Neural progenitor cell (in vitro differentiated cells): ENCODE results near the gene UBE2I. TPM values are rescaled to one million over a fixed set of nuclear protein-coding genes. Genes with fewer than 3 reads are reported as not detected.
A peak's percentile ranks its signal among the peaks of the same experiment; 100 is the strongest.

Experiments used
- DNase-seq: peaks from one replicate; pipeline ENCODE4 v3.0.0-alpha.2; 2016; ENCODE audit warnings: low spot score
- H2AFZ ChIP-seq: fragments of 200-600 bp; sonication (generic); replicated peaks from 2 replicates; pipeline ENCODE4 v1.6.1; 2016; ENCODE audit warnings: antibody characterized with exemption
- H3F3A ChIP-seq: fragments of 200-600 bp; sonication (generic); 2 replicates; pipeline ENCODE4 v1.6.1; 2016; ENCODE audit warnings: antibody characterized with exemption, low read depth
- H3K27ac ChIP-seq: fragments of 200-600 bp; sonication (generic); 2 replicates; pipeline ENCODE4 v1.5.1; 2016; ENCODE audit warnings: mild to moderate bottlenecking
- H3K27me3 ChIP-seq: fragments of 200-600 bp; sonication (generic); 2 replicates; pipeline ENCODE4 v1.6.1; 2016; ENCODE audit warnings: mild to moderate bottlenecking, moderate library complexity
- H3K36me3 ChIP-seq: fragments of 200-600 bp; sonication (generic); 2 replicates; pipeline ENCODE4 v1.5.1; 2016
- H3K4me1 ChIP-seq: fragments of 200-600 bp; sonication (generic); 2 replicates; pipeline ENCODE4 v1.6.1; 2016; ENCODE audit warnings: mixed run types
- H3K4me2 ChIP-seq: fragments of 200-600 bp; sonication (generic); 2 replicates; pipeline ENCODE4 v1.6.1; 2016
- H3K4me3 ChIP-seq: fragments of 200-600 bp; sonication (generic); 2 replicates; pipeline ENCODE4 v1.5.1; 2016
- H3K79me2 ChIP-seq: fragments of 200-600 bp; sonication (generic); 2 replicates; pipeline ENCODE4 v1.6.1; 2016; ENCODE audit warnings: low read depth
- H3K9ac ChIP-seq: fragments of 200-600 bp; sonication (generic); 2 replicates; pipeline ENCODE4 v1.6.1; 2016
- H3K9me3 ChIP-seq: fragments of 200-600 bp; sonication (generic); 2 replicates; pipeline ENCODE4 v1.5.1; 2016; ENCODE audit warnings: low read depth
- H4K20me1 ChIP-seq: fragments of 200-600 bp; sonication (generic); 2 replicates; pipeline ENCODE4 v1.6.1; 2016; ENCODE audit warnings: low read depth
- H3K27ac Mint-ChIP-seq: 3 replicates; pipeline ENCODE4 v1.8.0; 2021; ENCODE audit warnings: mixed read lengths
- H3K27me3 Mint-ChIP-seq: 2 replicates; pipeline ENCODE4 v1.8.0; 2022; ENCODE audit warnings: low read depth, mild to moderate bottlenecking, inconsistent platforms, moderate library complexity, mixed read lengths; ENCODE audit not compliant: insufficient read depth
- H3K36me3 Mint-ChIP-seq: 3 replicates; pipeline ENCODE4 v1.8.0; 2021; ENCODE audit warnings: mixed read lengths
- H3K4me1 Mint-ChIP-seq: 3 replicates; pipeline ENCODE4 v1.8.0; 2021; ENCODE audit warnings: mixed read lengths
- H3K4me3 Mint-ChIP-seq: 3 replicates; pipeline ENCODE4 v1.8.0; 2021; ENCODE audit warnings: mild to moderate bottlenecking, moderate library complexity, mixed read lengths
- H3K9me3 Mint-ChIP-seq: 3 replicates; pipeline ENCODE4 v1.8.0; 2020; ENCODE audit warnings: mixed read lengths
- CTCF ChIP-seq: fragments of 200-600 bp; sonication (generic); IDR thresholded peaks from 2 replicates; pipeline ENCODE4 v1.5.1; 2017; ENCODE audit warnings: antibody characterized with exemption, mild to moderate bottlenecking
- EZH2 ChIP-seq: fragments of 200-600 bp; sonication (generic); IDR thresholded peaks from 2 replicates; pipeline ENCODE4 v1.6.1; 2017; ENCODE audit warnings: antibody characterized with exemption, mild to moderate bottlenecking, moderate library complexity
- EZH2phosphoT487 ChIP-seq: fragments of 200-600 bp; sonication (generic); IDR thresholded peaks from 2 replicates; pipeline ENCODE4 v1.6.1; 2017; ENCODE audit warnings: antibody characterized with exemption
- total RNA-seq: library from RNA; depleted of rRNA; stranded (reverse); fragments of >200 nt; gene quantifications from 2 replicates; pipeline ENCODE4 v1.2.3, GENCODE V29; 2015; ENCODE audit warnings: low replicate concordance

The UBE2I gene
- total RNA-seq, 1 donor from 2014 or later = 239 TPM

DNA sequence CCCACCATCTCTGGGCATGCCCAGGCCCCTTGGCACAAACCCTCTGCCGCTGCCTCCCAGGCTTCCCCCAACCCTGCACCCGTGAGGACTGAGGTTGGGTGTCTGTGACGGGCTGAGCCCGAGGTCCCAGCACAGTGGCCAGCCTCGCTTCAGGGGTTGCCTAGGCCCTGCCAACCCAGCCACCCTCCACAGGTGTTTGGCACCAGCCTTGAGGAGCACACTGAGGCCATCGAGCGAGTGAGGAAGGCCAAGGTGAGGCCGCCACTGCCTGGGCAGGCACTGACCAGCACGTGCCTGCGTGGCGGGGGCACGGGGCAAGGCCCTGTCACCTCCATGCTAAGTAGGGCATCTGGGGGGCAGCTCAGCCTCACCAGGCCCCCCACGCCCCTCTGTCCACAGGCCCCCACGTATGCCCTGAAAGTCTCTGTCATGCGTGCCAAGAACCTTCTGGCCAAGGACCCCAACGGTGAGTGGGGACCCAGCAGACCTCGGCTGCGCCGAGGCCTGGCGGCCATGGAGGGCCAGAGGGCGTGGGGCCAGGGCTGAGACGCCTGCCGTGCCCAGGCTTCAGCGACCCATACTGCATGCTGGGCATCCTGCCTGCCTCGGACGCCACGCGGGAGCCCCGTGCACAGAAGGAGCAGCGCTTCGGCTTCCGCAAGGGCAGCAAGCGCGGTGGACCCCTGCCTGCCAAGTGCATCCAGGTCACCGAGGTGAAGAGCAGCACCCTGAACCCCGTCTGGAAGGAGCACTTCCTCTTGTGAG lies 31.5 kb downstream of the UBE2I start:
- no peak overlapping the region for H3K9ac ChIP-seq
- H3K27me3 ChIP-seq = peaks cover 89% of the 10 kb centered on the region
- no peak overlapping the region for H3K4me3 ChIP-seq
- Mint-ChIP-seq H3K9me3 (no peaks in the 10 kb centered on the region), H3K27me3 (peaks cover 7% of the 10 kb centered on the region), H3K36me3 (no peaks in the 10 kb centered on the region), H3K4me3 (no peak overlapping the region), H3K27ac (no peak overlapping the region), H3K4me1 (peaks cover 26% of the 10 kb centered on the region)
- peaks cover 28% of the 10 kb centered on the region for H4K20me1 ChIP-seq
- H3F3A ChIP-seq = peaks cover 5% of the 10 kb centered on the region
- no peaks in the 10 kb centered on the region for H3K79me2 ChIP-seq
- H2AFZ ChIP-seq = no peak overlapping the region
- no peak for DNase-seq
- no peak overlapping the region for H3K27ac ChIP-seq
- no peak for TF ChIP-seq CTCF
- TF ChIP-seq EZH2phosphoT487 = no peak
- TF ChIP-seq EZH2 = no peak
- no peaks in the 10 kb centered on the region for H3K36me3 ChIP-seq
- H3K9me3 ChIP-seq = no peaks in the 10 kb centered on the region
- no peak overlapping the region for H3K4me2 ChIP-seq
- peaks cover 9% of the 10 kb centered on the region for H3K4me1 ChIP-seq

DNA sequence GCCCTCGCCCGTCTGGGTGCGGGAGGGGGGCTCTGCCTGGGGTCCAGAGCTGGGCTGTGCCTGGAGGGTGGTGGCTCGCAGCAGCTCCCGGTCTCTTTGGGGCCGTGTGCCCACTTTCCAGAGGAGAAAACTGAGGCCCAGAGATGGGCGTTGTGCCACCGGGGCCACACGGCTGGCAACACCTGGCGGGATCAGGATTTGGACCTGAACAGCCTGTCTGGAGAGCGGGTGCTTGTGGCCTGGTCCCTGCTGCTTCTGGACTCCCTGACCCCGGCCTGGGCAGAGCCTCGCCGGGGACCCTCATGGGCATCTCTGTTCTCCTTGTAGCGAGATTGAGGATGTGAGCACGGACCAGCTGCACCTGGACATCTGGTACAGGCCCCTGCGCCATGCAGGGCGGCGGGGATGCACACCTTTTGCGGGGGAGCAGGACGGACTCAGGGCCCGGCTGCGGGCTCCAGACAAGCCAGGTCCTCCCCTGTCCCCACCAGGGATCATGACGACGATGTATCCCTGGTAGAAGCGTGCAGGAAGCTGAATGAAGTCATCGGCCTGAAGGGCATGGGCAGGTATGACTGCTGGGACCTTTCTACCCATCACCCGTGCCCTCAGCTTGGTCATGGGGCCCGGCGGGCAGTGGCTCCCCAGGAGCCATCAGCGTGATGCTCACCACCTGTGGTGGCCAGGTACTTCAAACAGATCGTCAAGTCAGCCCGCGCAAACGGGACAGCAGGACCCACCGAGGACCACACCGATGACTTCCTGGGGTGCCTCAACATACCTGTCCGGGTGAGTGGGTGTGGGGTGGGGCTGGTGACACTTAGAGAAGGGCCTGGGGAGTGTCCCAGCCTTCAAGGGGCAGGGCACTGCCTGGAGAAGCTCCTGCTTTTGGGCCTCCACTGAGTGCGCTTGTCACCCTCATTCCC lies 32.3 kb downstream of the UBE2I start:
- no peak overlapping the region for H2AFZ ChIP-seq
- H3K4me2 ChIP-seq = peak overlapping the region; percentile 74
- Mint-ChIP-seq H3K4me3 (peak overlapping the region; percentile 46), H3K27me3 (peaks cover 5% of the 10 kb centered on the region), H3K9me3 (no peaks in the 10 kb centered on the region), H3K4me1 (peaks cover 18% of the 10 kb centered on the region), H3K27ac (no peak overlapping the region), H3K36me3 (no peaks in the 10 kb centered on the region)
- DNase-seq = no peak
- peaks cover 5% of the 10 kb centered on the region for H3F3A ChIP-seq
- no peaks in the 10 kb centered on the region for H3K36me3 ChIP-seq
- no peak overlapping the region for H3K9ac ChIP-seq
- no peaks in the 10 kb centered on the region for H3K9me3 ChIP-seq
- TF ChIP-seq EZH2phosphoT487 = no peak
- no peak for TF ChIP-seq EZH2
- TF ChIP-seq CTCF = no peak
- peaks cover 80% of the 10 kb centered on the region for H3K27me3 ChIP-seq
- H3K4me3 ChIP-seq = no peak overlapping the region
- H3K27ac ChIP-seq = no peak overlapping the region
- peaks cover 9% of the 10 kb centered on the region for H3K4me1 ChIP-seq
- H3K79me2 ChIP-seq = no peaks in the 10 kb centered on the region
- peaks cover 19% of the 10 kb centered on the region for H4K20me1 ChIP-seq

- Mint-ChIP-seq H3K36me3 (no peaks in the 10 kb centered on the region), H3K4me1 (peaks cover 12% of the 10 kb centered on the region), H3K4me3 (peak overlapping the region; percentile 84), H3K27me3 (peaks cover 5% of the 10 kb centered on the region), H3K9me3 (no peaks in the 10 kb centered on the region), H3K27ac (no peak overlapping the region)
- H3K27me3 ChIP-seq = peaks cover 70% of the 10 kb centered on the region
- peaks cover 9% of the 10 kb centered on the region for H3K4me1 ChIP-seq
- peak overlapping the region; percentile 91 for H3K4me2 ChIP-seq
- TF ChIP-seq EZH2phosphoT487 = no peak
- TF ChIP-seq CTCF = no peak
- TF ChIP-seq EZH2 = no peak
- peak overlapping the region; percentile 54 for H3K4me3 ChIP-seq
- no peaks in the 10 kb centered on the region for H3K9me3 ChIP-seq
- no peak overlapping the region for H3K27ac ChIP-seq
- no peaks in the 10 kb centered on the region for H3K79me2 ChIP-seq
- H3K36me3 ChIP-seq = no peaks in the 10 kb centered on the region
- H3F3A ChIP-seq = peaks cover 5% of the 10 kb centered on the region
- peak overlapping the region; percentile 26 for H2AFZ ChIP-seq
- peaks cover 11% of the 10 kb centered on the region for H4K20me1 ChIP-seq
- no peak overlapping the region for H3K9ac ChIP-seq
- DNase-seq = peak; percentile 99
These were observed 33.3 kb downstream of the UBE2I start for GRCh38 chr16:1342526-1343427.
